Subcutaneous preadipocyte (primary cell): ENCODE results near the gene TEX52. TPM values are rescaled to one million over a fixed set of nuclear protein-coding genes. Genes with fewer than 3 reads are reported as not detected.

Experiments
- total RNA-seq: library from RNA; depleted of rRNA; stranded (reverse); fragments of >200 nt; gene quantifications from 2 replicates; pipeline ENCODE4 v1.2.3, GENCODE V29; 2012

TEX52 gene
- not detected in 2 replicates for total RNA-seq

GRCh38 chr12:2857021-2857431 is at the start of gene TEX52:
TSS of gene TEX52 (minus strand) at chr12:2857039. CDS start at chr12:2857026, 13 bp downstream.

DNA sequence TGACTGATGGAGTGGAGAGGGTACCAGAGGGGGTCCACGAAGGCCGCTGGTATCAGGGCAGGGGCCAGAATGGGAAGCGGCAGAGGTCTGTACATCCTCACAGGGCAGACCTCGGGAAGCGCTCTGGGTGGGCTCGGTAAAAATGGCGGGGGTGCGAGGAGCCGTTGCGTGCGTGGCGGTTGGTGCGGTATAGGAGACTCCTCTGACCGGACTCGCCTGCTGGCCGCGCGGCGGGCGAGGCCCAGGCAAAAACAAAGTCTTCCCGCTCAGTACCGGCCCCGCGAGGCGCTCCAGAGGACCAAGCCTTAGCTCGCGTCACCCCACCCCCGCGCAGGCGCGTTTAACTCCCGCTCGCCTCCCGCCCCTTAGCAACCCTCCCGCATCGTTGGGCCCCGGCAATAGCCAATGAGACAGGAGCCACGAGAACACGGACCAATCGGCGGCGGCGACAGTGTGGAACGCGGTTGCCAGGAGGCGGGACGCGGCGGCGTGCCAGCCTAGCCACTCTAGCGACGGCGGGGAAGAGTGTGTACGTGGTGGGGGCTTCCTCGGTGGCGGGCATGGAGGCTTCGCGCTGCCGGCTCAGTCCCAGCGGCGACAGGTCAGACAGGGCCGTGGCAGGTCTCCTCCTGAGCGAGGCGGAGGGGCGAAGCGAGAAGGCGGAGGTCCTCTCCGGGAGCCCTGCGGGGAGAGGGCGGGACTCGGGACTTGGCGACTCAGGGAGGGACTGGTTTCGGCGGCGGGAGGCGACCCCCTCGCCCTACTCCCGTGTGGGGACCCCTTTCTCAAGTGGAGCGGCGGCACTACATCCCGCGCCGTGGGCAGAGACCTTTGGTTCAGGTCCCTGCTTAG is 33.8 kb upstream of the TEX52 start, which contains the start of gene TULP3:
TSS of gene TULP3 (plus strand) at position 504 of the 852 bp plus-strand sequence. CDS start at position 561, 57 bp downstream.

DNA sequence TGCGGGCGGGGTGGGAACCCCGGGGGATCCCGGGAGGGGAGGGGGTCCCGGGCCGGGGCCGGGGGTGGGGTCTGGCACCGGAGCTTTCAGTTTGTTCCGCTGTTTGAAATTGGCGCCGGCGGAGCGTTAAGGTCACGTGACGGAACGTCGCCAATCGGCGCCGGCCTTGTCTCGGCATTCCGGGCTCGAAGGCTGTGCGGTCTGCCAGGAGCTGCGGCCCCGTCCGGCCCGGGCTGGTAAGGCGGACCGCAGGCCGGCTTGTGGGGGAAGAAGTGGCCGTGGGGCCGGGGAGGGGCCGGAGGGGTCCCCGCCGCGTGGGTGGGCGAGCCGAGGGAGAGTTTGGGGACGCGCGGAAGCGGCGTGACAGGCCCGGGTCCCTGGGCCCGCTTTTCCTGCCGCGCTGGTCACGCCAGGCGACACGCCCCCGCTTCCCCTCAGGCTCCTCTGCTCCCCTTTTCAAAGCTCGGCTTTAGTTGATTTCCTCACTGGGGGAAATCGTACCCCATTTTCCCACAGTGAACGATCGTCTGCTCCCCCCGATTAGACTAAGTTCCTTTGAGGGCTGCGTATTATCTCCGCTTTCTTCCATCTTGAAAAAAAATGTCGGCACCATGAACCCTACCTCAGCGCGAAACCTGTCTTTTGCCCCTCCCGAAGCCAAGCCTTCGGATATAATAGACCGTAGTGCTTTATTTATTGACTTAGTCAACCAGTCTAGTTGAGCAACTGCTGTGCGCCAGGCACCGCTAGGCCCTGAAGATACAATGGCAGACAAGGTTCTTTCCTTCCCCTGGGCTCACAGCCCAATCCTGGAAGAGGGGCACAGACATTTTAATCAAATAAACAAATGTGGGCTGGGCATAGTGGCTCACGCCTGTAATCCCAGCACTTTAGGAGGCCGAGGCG is 20.5 kb upstream of the TEX52 start, which contains the start of the genes FOXM1 and RHNO1:
TSS of gene FOXM1 (minus strand) at position 128 of the 906 bp plus-strand sequence. CDS start 2,696 bp downstream, outside the sequence.
TSS of gene RHNO1 (plus strand) at position 177 of the 906 bp plus-strand sequence. CDS start 8,144 bp downstream, outside the sequence.

GRCh38 chr12:2834581-2835491 is 22.0 kb downstream of the TEX52 start, which contains the start of gene NRIP2:
TSS of gene NRIP2 (minus strand) at chr12:2835035. CDS start at chr12:2834983, 52 bp downstream.

GRCh38 chr12:2812290-2813213 is 44.3 kb downstream of the TEX52 start, which contains the start of gene ITFG2:
TSS of gene ITFG2 (plus strand) at chr12:2812668. CDS start at chr12:2812761, 93 bp downstream.

Other genes starting within 250 kb of the TEX52 start
- gene FKBP4, start 62.1 kb downstream of the TEX52 start, total RNA-seq, result 35.6 and 49.3 TPM in 2 replicates
- 20.2 and 23.9 TPM in 2 replicates for gene ITFG2, start 44.4 kb downstream of the TEX52 start, total RNA-seq
- under 0.01 TPM in 1 of 2 replicates, not detected in the other for gene NRIP2, start 22.0 kb downstream of the TEX52 start, total RNA-seq
- 24.6 and 26.2 TPM in 2 replicates for gene FOXM1, start 20.1 kb upstream of the TEX52 start, total RNA-seq
- 16.5 and 27.8 TPM in 2 replicates for gene RHNO1, start 20.2 kb upstream of the TEX52 start, total RNA-seq
- 36.7 and 43.8 TPM in 2 replicates for gene TULP3, start 33.9 kb upstream of the TEX52 start, total RNA-seq
- gene TEAD4, start 102.4 kb upstream of the TEX52 start, total RNA-seq, result 16.9 and 22.7 TPM in 2 replicates
- 4.4 and 4.7 TPM in 2 replicates for gene TSPAN9, start 220.3 kb upstream of the TEX52 start, total RNA-seq